HCT116 (cell line): ENCODE results near the gene SENP6. TPM values are rescaled to one million over a fixed set of nuclear protein-coding genes. Genes with fewer than 3 reads are reported as not detected.

ENCODE experiments used
- ATAC-seq: fragments of 200-7000 bp; cut with Tn5 transposase; 2 replicates; pipeline ENCODE4 v1.9.1; 2020; ENCODE audit warnings: mild to moderate bottlenecking, moderate library complexity
- BruUV-seq: library from RNA; stranded (reverse); fragments of 400-500 nt; replicated peaks from 2 replicates; lab custom pipeline; 2021; lab: Mats Ljungman, UMichigan
- CTCF ChIA-PET: fragments of 300-600 bp; sonication (Branson Sonifier 250); formaldehyde crosslinking; loops from one replicate; lab custom pipeline; 2021; ENCODE audit warnings: antibody characterized with exemption; lab: Charles Lee
- POLR2A ChIA-PET: fragments of 300-600, 350-600 bp; sonication (Branson Sonifier 250); formaldehyde crosslinking; loops from one replicate; lab custom pipeline; 2021; ENCODE audit warnings: antibody characterized with exemption; lab: Charles Lee
- RAD21 ChIA-PET, 2 experiments: fragments of 300-600 bp; sonication (Branson Sonifier 250); formaldehyde crosslinking; loops; one replicate each; lab custom pipeline; 2023; ENCODE audit warnings: low total read pairs in 2 of 2; ENCODE audit not compliant: uncharacterized antibody in 2 of 2, unreplicated experiment in 2 of 2, low non-redundant PET in 1 of 2; lab: Charles Lee
- DNase-seq: peaks from one replicate; pipeline ENCODE4 v3.0.0-alpha.2; 2010; ENCODE audit warnings: low read depth, low spot score
- H2AFZ ChIP-seq: fragments of 200-600 bp; shearing (Covaris generic), sonication (generic); 2 replicates; pipeline ENCODE4 v1.6.1; 2017; ENCODE audit warnings: low read depth, mixed run types, mixed read lengths, antibody characterized with exemption, low read length; ENCODE audit not compliant: poor library complexity, severe bottlenecking
- H3K27ac ChIP-seq: 2 replicates; pipeline ENCODE4 v1.5.1; 2012; ENCODE audit warnings: low read depth, low read length
- H3K27me3 ChIP-seq: fragments of 200-600 bp; sonication (generic); 2 replicates; pipeline ENCODE4 v1.6.1; 2016; ENCODE audit warnings: mixed run types, low read length, mixed read lengths; ENCODE audit not compliant: insufficient read depth
- H3K36me3 ChIP-seq, 2 experiments: fragments of 200-500 bp in 1 of 2; fragments of 200-600 bp in 1 of 2; sonication (Bioruptor generic) in 1 of 2; sonication (generic) in 1 of 2; 2 replicates each; pipeline versions ENCODE4 v1.5.1 to v1.6.1; 2014 to 2016; ENCODE audit warnings: low read length in 2 of 2, inconsistent platforms in 1 of 2, mixed read lengths in 1 of 2, mixed run types in 1 of 2; ENCODE audit not compliant: insufficient read depth in 2 of 2, control insufficient read depth in 1 of 2
- H3K4me1 ChIP-seq, 2 experiments: fragments of 200-600 bp in 1 of 2; sonication (generic) in 1 of 2; 2 replicates each; pipeline versions ENCODE4 v1.5.1 to v1.6.1; 2012 to 2017; ENCODE audit warnings: low read length in 2 of 2, inconsistent platforms in 1 of 2, mild to moderate bottlenecking in 1 of 2, mixed read lengths in 1 of 2, mixed run types in 1 of 2, moderate library complexity in 1 of 2; ENCODE audit not compliant: insufficient read depth in 2 of 2, control insufficient read depth in 1 of 2
- H3K4me2 ChIP-seq: fragments of 200-600 bp; sonication (generic); 2 replicates; pipeline ENCODE4 v1.6.1; 2017; ENCODE audit warnings: mixed run types, low read length, mixed read lengths
- H3K4me3 ChIP-seq, 2 experiments: fragments of 200-600 bp in 1 of 2; sonication (generic) in 1 of 2; replicated peaks in 1 of 2; 2 replicates each; pipeline ENCODE4 v1.5.1; 2011 to 2016; ENCODE audit warnings: low read length in 2 of 2, control low read depth in 1 of 2, low read depth in 1 of 2, mild to moderate bottlenecking in 1 of 2, mixed read lengths in 1 of 2, mixed run types in 1 of 2
- H3K79me2 ChIP-seq: fragments of 200-600 bp; sonication (generic); 2 replicates; pipeline ENCODE4 v1.6.1; 2017; ENCODE audit warnings: mild to moderate bottlenecking, mixed run types, low read length, moderate library complexity, mixed read lengths; ENCODE audit not compliant: insufficient read depth
- H3K9ac ChIP-seq: fragments of 200-600 bp; sonication (generic); 2 replicates; pipeline ENCODE4 v1.6.1; 2016; ENCODE audit warnings: low read length, mixed read lengths
- H3K9me2 ChIP-seq: fragments of 200-600 bp; sonication (generic), shearing (Covaris generic); 2 replicates; pipeline ENCODE4 v1.6.1; 2017; ENCODE audit warnings: mixed run types, mild to moderate bottlenecking, moderate library complexity; ENCODE audit not compliant: insufficient read depth
- H3K9me3 ChIP-seq, 2 experiments: fragments of 200-500 bp in 1 of 2; fragments of 200-600 bp in 1 of 2; sonication (Bioruptor generic) in 1 of 2; sonication (generic) in 1 of 2; 2 replicates each; pipeline ENCODE4 v1.6.1; 2014 to 2017; ENCODE audit warnings: low read length in 2 of 2, mixed read lengths in 2 of 2, inconsistent platforms in 1 of 2, low read depth in 1 of 2, mild to moderate bottlenecking in 1 of 2, mixed run types in 1 of 2, moderate library complexity in 1 of 2; ENCODE audit not compliant: control insufficient read depth in 1 of 2, insufficient read depth in 1 of 2
- H4K20me1 ChIP-seq: fragments of 200-600 bp; sonication (generic), shearing (Covaris generic); 2 replicates; pipeline ENCODE4 v1.6.1; 2017; ENCODE audit warnings: mixed run types, mild to moderate bottlenecking, moderate library complexity; ENCODE audit not compliant: insufficient read depth
- CBX3 ChIP-seq: IDR thresholded peaks from 2 replicates; pipeline ENCODE4 v1.6.1; 2012; ENCODE audit warnings: low read depth
- CEBPB ChIP-seq: IDR thresholded peaks from 2 replicates; pipeline ENCODE4 v1.6.1; 2012; ENCODE audit warnings: low read depth
- ELF1 ChIP-seq: IDR thresholded peaks from 2 replicates; pipeline ENCODE4 v1.6.1; 2012; ENCODE audit warnings: low read depth, borderline replicate concordance
- EZH2 ChIP-seq: fragments of 200-600 bp; sonication (generic); IDR thresholded peaks from 2 replicates; pipeline ENCODE4 v1.6.1; 2017; ENCODE audit warnings: antibody characterized with exemption, mixed run types
- EZH2phosphoT487 ChIP-seq: fragments of 200-600 bp; IDR thresholded peaks from 2 replicates; pipeline ENCODE4 v1.6.1; 2018; ENCODE audit warnings: antibody characterized with exemption, borderline replicate concordance
- JUND ChIP-seq: IDR thresholded peaks from 2 replicates; pipeline ENCODE4 v1.6.1; 2012
- POLR2A ChIP-seq: IDR thresholded peaks from 2 replicates; pipeline ENCODE4 v1.7.0; 2011; ENCODE audit warnings: borderline replicate concordance; ENCODE audit not compliant: insufficient read depth, insufficient read length; ENCODE audit errors: extremely low read depth
- POLR2AphosphoS5 ChIP-seq: IDR thresholded peaks from 2 replicates; pipeline ENCODE4 v1.6.1; 2011; ENCODE audit warnings: mild to moderate bottlenecking, low read depth, low read length, moderate library complexity
- RAD21 ChIP-seq: IDR thresholded peaks from 2 replicates; pipeline ENCODE4 v1.6.1; 2012; ENCODE audit warnings: low read depth, mild to moderate bottlenecking
- SP1 ChIP-seq: IDR thresholded peaks from 2 replicates; pipeline ENCODE4 v1.6.1; 2012; ENCODE audit warnings: low read depth
- SRF ChIP-seq: IDR thresholded peaks from 2 replicates; pipeline ENCODE4 v1.6.1; 2012; ENCODE audit warnings: low read depth
- TCF7L2 ChIP-seq: IDR thresholded peaks from 2 replicates; pipeline ENCODE4 v1.7.0; 2011; ENCODE audit warnings: borderline replicate concordance, inconsistent platforms; ENCODE audit not compliant: insufficient read depth, insufficient read length; ENCODE audit errors: extremely low read depth
- YY1 ChIP-seq: IDR thresholded peaks from 2 replicates; pipeline ENCODE4 v1.6.1; 2011; ENCODE audit warnings: low read length, low read depth, moderate library complexity, mild to moderate bottlenecking; ENCODE audit not compliant: insufficient replicate concordance; ENCODE audit errors: extremely low read depth
- ZBTB33 ChIP-seq: IDR thresholded peaks from 2 replicates; pipeline ENCODE4 v1.6.1; 2011; ENCODE audit warnings: mild to moderate bottlenecking, low read length, moderate library complexity; ENCODE audit not compliant: insufficient replicate concordance; ENCODE audit errors: extremely low read depth
- ZFX ChIP-seq: fragments of 450-650 bp; IDR thresholded peaks from 2 replicates; pipeline ENCODE4 v1.6.1; 2017
- ZNF274 ChIP-seq: fragments of 200-500 bp; sonication (Bioruptor generic); IDR thresholded peaks from 2 replicates; pipeline ENCODE4 v1.6.1; 2014; ENCODE audit warnings: mild to moderate bottlenecking, low read depth, low read length, inconsistent platforms
- intact Hi-C: fragments of 100-400 bp; cut with micrococcal nuclease; formaldehyde crosslinking; loops from 2 replicates; pipeline ENCODE4 v1.10.0; 2022
- total RNA-seq: library from RNA; stranded (reverse); gene quantifications from one replicate; pipeline ENCODE4 v1.2.1, GENCODE V29; 2021; ENCODE audit not compliant: unreplicated experiment
- TF ChIP-seq, protein P1 (sequence below): IDR thresholded peaks from 2 replicates; pipeline ENCODE4 v1.6.1; 2012
- TF ChIP-seq, protein P2 (sequence below), 3 experiments: fragments of 200-600 bp in 1 of 3; sonication (generic) in 1 of 3; IDR thresholded peaks in 2 of 3; conservative IDR thresholded peaks in 1 of 3; 2 replicates each; pipeline ENCODE4 v1.5.1; 2012 to 2017; ENCODE audit warnings: low read depth in 2 of 3, low read length in 2 of 3, antibody characterized with exemption in 1 of 3, borderline replicate concordance in 1 of 3, control low read depth in 1 of 3, mild to moderate bottlenecking in 1 of 3, mixed read lengths in 1 of 3, mixed run types in 1 of 3, moderate library complexity in 1 of 3; ENCODE audit not compliant: insufficient read depth in 1 of 3
- TF ChIP-seq, protein P3 (sequence below): IDR thresholded peaks from 2 replicates; pipeline ENCODE4 v1.6.1; 2012; ENCODE audit warnings: low read depth
- TF ChIP-seq, protein P4 (sequence below): IDR thresholded peaks from 2 replicates; pipeline ENCODE4 v1.6.1; 2012

The SENP6 gene
- total RNA-seq, 1 experiment from 2014 or later = 78.1 TPM

DNA sequence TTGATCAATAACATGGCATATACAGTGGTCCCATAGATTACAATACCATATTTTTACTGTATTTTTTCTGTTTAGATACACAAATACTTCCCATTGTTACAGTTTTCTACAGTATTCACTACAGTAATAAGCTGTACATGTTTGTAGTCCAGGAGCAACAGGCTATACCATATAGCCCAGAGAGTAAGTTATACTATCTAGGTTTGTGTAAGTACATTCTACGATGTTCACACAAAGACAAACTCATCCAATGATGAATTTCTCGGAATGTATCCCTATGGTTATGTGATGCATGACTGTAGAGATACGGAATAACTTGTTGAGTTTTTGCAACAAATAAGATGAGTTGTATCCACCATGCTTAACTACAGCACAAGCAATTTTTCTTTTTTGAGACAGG is 143.7 kb downstream of the SENP6 start:
- BruUV-seq = no TSS peak
- peaks cover 25 to 29% of the 10 kb centered on the region in 2 experiments for H3K4me1 ChIP-seq
- no peak overlapping the region for H2AFZ ChIP-seq
- no peak for TF ChIP-seq YY1
- no peak for TF ChIP-seq POLR2AphosphoS5
- no peak for TF ChIP-seq ZFX
- TF ChIP-seq, protein P1, sequence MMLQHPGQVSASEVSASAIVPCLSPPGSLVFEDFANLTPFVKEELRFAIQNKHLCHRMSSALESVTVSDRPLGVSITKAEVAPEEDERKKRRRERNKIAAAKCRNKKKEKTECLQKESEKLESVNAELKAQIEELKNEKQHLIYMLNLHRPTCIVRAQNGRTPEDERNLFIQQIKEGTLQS = no peak
- no peak for TF ChIP-seq TCF7L2
- TF ChIP-seq JUND = no peak
- no peak for TF ChIP-seq ELF1
- TF ChIP-seq CEBPB = no peak
- TF ChIP-seq, protein P2, sequence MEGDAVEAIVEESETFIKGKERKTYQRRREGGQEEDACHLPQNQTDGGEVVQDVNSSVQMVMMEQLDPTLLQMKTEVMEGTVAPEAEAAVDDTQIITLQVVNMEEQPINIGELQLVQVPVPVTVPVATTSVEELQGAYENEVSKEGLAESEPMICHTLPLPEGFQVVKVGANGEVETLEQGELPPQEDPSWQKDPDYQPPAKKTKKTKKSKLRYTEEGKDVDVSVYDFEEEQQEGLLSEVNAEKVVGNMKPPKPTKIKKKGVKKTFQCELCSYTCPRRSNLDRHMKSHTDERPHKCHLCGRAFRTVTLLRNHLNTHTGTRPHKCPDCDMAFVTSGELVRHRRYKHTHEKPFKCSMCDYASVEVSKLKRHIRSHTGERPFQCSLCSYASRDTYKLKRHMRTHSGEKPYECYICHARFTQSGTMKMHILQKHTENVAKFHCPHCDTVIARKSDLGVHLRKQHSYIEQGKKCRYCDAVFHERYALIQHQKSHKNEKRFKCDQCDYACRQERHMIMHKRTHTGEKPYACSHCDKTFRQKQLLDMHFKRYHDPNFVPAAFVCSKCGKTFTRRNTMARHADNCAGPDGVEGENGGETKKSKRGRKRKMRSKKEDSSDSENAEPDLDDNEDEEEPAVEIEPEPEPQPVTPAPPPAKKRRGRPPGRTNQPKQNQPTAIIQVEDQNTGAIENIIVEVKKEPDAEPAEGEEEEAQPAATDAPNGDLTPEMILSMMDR (IDR thresholded peaks at IDR 0.05 in 2 of 3, conservative IDR thresholded peaks at IDR 0.05 in 1 of 3; ENCODE audit: borderline replicate concordance in 1 of 3, insufficient read depth in 1 of 3, low read depth in 2 of 3, low read length in 2 of 3) = no peak
- no peak for TF ChIP-seq CBX3
- TF ChIP-seq EZH2 = no peak
- TF ChIP-seq SP1 = no peak
- no peak for TF ChIP-seq ZBTB33
- TF ChIP-seq RAD21 = no peak
- TF ChIP-seq EZH2phosphoT487 = no peak
- no peak for TF ChIP-seq POLR2A
- no peak for TF ChIP-seq SRF
- no peak for TF ChIP-seq ZNF274
- TF ChIP-seq, protein P3, sequence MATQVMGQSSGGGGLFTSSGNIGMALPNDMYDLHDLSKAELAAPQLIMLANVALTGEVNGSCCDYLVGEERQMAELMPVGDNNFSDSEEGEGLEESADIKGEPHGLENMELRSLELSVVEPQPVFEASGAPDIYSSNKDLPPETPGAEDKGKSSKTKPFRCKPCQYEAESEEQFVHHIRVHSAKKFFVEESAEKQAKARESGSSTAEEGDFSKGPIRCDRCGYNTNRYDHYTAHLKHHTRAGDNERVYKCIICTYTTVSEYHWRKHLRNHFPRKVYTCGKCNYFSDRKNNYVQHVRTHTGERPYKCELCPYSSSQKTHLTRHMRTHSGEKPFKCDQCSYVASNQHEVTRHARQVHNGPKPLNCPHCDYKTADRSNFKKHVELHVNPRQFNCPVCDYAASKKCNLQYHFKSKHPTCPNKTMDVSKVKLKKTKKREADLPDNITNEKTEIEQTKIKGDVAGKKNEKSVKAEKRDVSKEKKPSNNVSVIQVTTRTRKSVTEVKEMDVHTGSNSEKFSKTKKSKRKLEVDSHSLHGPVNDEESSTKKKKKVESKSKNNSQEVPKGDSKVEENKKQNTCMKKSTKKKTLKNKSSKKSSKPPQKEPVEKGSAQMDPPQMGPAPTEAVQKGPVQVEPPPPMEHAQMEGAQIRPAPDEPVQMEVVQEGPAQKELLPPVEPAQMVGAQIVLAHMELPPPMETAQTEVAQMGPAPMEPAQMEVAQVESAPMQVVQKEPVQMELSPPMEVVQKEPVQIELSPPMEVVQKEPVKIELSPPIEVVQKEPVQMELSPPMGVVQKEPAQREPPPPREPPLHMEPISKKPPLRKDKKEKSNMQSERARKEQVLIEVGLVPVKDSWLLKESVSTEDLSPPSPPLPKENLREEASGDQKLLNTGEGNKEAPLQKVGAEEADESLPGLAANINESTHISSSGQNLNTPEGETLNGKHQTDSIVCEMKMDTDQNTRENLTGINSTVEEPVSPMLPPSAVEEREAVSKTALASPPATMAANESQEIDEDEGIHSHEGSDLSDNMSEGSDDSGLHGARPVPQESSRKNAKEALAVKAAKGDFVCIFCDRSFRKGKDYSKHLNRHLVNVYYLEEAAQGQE = no peak
- TF ChIP-seq, protein P4, sequence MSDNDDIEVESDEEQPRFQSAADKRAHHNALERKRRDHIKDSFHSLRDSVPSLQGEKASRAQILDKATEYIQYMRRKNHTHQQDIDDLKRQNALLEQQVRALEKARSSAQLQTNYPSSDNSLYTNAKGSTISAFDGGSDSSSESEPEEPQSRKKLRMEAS = no peak
- TF ChIP-seq, all 23 proteins: peak for 0
- no peak overlapping the region for H3K9ac ChIP-seq
- H3K9me2 ChIP-seq = no peaks in the 10 kb centered on the region
- CTCF ChIA-PET = no interaction called here
- H3K27me3 ChIP-seq = no peaks in the 10 kb centered on the region
- no peak overlapping the region for H3K27ac ChIP-seq
- H3K4me3 ChIP-seq = no peak overlapping the region
- DNase-seq = no peak
- RAD21 ChIA-PET = no interaction called here
- no peaks in the 10 kb centered on the region for H3K36me3 ChIP-seq
- intact Hi-C loops = no loop called here
- no peaks in the 10 kb centered on the region for H3K9me3 ChIP-seq
- POLR2A ChIA-PET = no interaction called here
- no peak for ATAC-seq
- no peak overlapping the region for H3K4me2 ChIP-seq
- peaks cover 10% of the 10 kb centered on the region for H3K79me2 ChIP-seq
- H4K20me1 ChIP-seq = no peaks in the 10 kb centered on the region
